Tibial artery (tissue), 4 donors: ENCODE measurements around the gene PDSS2.

Source experiments
- DNase-seq, 2 donors: peaks; one replicate each; pipeline ENCODE4 v3.0.0-alpha.2; 2019
- H3K27ac ChIP-seq, 2 donors: fragments of 200-600 bp; sonication (generic) in 1 of 2; 1 replicate in 1 of 2; 2 replicates in 1 of 2; pipeline ENCODE4 v1.5.1; 2018 to 2019; ENCODE audit warnings: mild to moderate bottlenecking in 1 of 2
- H3K27me3 ChIP-seq, 2 donors: fragments of 200-600 bp; sonication (generic) in 1 of 2; one replicate each; pipeline versions ENCODE4 v1.5.1 to v1.6.0; 2016 to 2019
- H3K36me3 ChIP-seq, 3 donors: fragments of 200-600 bp; sonication (generic) in 2 of 3; one replicate each; pipeline ENCODE4 v1.5.1; 2016 to 2019; ENCODE audit warnings: mild to moderate bottlenecking in 2 of 3
- H3K4me1 ChIP-seq, 4 donors: fragments of 200-600 bp; sonication (generic) in 2 of 4; 1 replicate in 3 of 4; 2 replicates in 1 of 4; pipeline ENCODE4 v1.5.1; 2016 to 2019
- H3K4me3 ChIP-seq, 2 donors: fragments of 200-600 bp; sonication (generic) in 1 of 2; 1 replicate in 1 of 2; 2 replicates in 1 of 2; pipeline ENCODE4 v1.5.1; 2018 to 2019; ENCODE audit warnings: mild to moderate bottlenecking in 2 of 2
- H3K9me3 ChIP-seq, 3 donors: fragments of 200-600 bp; sonication (generic) in 1 of 3; one replicate each; pipeline ENCODE4 v1.5.1; 2016 to 2019
- CTCF ChIP-seq, 2 experiments: fragments of 200-600 bp in 1 of 2; fragments of 450-650 bp in 1 of 2; IDR thresholded peaks; one replicate each; pipeline ENCODE4 v1.5.1; 2017 to 2019; ENCODE audit warnings: antibody characterized with exemption in 2 of 2, mild to moderate bottlenecking in 1 of 2, moderate library complexity in 1 of 2
- intact Hi-C: fragments of 100-400 bp; cut with DNase I; formaldehyde crosslinking; loops from one replicate; pipeline ENCODE4 v1.15.0; 2023; ENCODE audit warnings: low total_unique reads

Gene PDSS2

GRCh38 chr6:107400616-107401147 is 58.7 kb downstream of the PDSS2 start:
- intact Hi-C loops = no loop called here
- H3K4me3 ChIP-seq = no peak overlapping the region
- H3K9me3 ChIP-seq = peaks cover 0 to 12% (median 5%) of the 10 kb centered on the region in 3 donors
- no peaks in the 10 kb centered on the region for H3K4me1 ChIP-seq
- no peak for DNase-seq
- no peak overlapping the region for H3K27ac ChIP-seq
- no peak for TF ChIP-seq CTCF (IDR thresholded peaks at IDR 0.05)
- H3K27me3 ChIP-seq = no peaks in the 10 kb centered on the region
- peaks cover 0 to 17% (median 4%) of the 10 kb centered on the region in 3 donors for H3K36me3 ChIP-seq

- TF ChIP-seq CTCF (IDR thresholded peaks at IDR 0.05) = no peak
- peaks cover 0 to 12% (median 5%) of the 10 kb centered on the region in 3 donors for H3K9me3 ChIP-seq
- H3K27ac ChIP-seq = no peak overlapping the region
- intact Hi-C loops = no loop called here
- no peak overlapping the region for H3K4me3 ChIP-seq
- no peaks in the 10 kb centered on the region for H3K27me3 ChIP-seq
- peaks cover 0 to 17% (median 4%) of the 10 kb centered on the region in 3 donors for H3K36me3 ChIP-seq
- H3K4me1 ChIP-seq = no peaks in the 10 kb centered on the region
- DNase-seq = no peak
Observed at GRCh38 chr6:107399935-107400334, 59.4 kb downstream of the PDSS2 start.

- no peak for DNase-seq
- Histone ChIP-seq H3K27me3 (no peaks in the 10 kb centered on the region), H3K27ac (no peak overlapping the region), H3K4me3 (no peak overlapping the region), H3K9me3 (peaks cover 0 to 11% (median 5%) of the 10 kb centered on the region in 3 donors), H3K36me3 (peaks cover 0 to 9% (median 4%) of the 10 kb centered on the region in 3 donors), H3K4me1 (no peaks in the 10 kb centered on the region)
- intact Hi-C loops = no loop called here
- TF ChIP-seq CTCF (IDR thresholded peaks at IDR 0.05) = no peak
Observed at GRCh38 chr6:107398001-107398400, 61.4 kb downstream of the PDSS2 start.

GRCh38 chr6:107396211-107396610 is 63.2 kb downstream of the PDSS2 start:
- peaks cover 0 to 4% (median 0%) of the 10 kb centered on the region in 3 donors for H3K36me3 ChIP-seq
- peaks cover 0 to 5% (median 0%) of the 10 kb centered on the region in 3 donors for H3K9me3 ChIP-seq
- no peak overlapping the region for H3K27ac ChIP-seq
- H3K4me3 ChIP-seq = no peak overlapping the region
- no peak for DNase-seq
- H3K27me3 ChIP-seq = no peaks in the 10 kb centered on the region
- TF ChIP-seq CTCF (IDR thresholded peaks at IDR 0.05) = no peak
- H3K4me1 ChIP-seq = no peaks in the 10 kb centered on the region
- intact Hi-C loops = no loop called here

GRCh38 chr6:107392069-107392468 is 67.3 kb downstream of the PDSS2 start:
- intact Hi-C loops = no loop called here
- DNase-seq = no peak
- H3K9me3 ChIP-seq = peaks cover 0 to 5% (median 0%) of the 10 kb centered on the region in 3 donors

More at GRCh38 chr6:107392069-107392468, 67.3 kb downstream of the PDSS2 start:
- no peaks in the 10 kb centered on the region for H3K27me3 ChIP-seq
- H3K27ac ChIP-seq = no peak overlapping the region
- no peak overlapping the region for H3K4me3 ChIP-seq
- no peaks in the 10 kb centered on the region for H3K36me3 ChIP-seq
- no peaks in the 10 kb centered on the region for H3K4me1 ChIP-seq
- TF ChIP-seq CTCF (IDR thresholded peaks at IDR 0.05) = no peak
